ENCODE measurements around the gene B4GALT1.

DNA sequence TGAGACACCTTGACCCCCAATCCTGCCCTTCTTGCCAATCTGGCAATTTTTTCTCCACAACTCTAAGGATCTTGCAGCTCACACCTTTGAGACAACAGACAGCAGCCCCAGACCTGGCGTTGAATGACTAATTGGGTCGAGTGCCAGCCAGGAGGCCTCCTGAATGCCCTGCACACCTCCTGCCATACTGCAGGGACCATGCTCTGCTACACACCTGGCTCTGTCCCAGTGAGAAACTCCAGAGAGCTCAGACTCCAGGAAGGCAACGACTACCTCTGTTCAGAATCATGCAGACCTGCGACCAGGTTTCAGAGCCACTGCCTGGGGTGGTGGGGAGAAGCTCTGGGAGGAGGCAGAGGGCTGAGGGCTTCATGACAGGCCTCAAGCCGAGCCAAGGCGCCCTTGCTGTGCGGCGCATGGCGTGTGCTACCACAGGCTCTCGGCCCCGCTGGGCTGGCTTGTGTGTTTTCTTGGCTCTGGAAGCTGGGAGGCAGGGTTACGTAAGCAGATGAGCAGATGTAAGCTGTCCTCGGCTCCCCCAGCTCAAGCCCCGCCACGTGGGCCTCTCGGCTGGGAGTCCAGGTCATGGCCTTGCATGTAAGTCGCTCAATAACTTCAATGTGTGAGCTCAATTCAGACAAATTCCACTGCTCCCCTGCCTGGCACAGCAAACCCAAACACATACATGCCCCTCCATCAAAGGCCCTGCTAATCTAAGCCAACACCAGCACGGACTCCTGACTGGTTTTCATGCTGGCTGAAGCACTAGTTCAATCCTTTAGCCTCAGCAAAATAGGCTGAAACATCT is 27.5 kb downstream of the B4GALT1 start:
- TF ChIP-seq, protein P1, sequence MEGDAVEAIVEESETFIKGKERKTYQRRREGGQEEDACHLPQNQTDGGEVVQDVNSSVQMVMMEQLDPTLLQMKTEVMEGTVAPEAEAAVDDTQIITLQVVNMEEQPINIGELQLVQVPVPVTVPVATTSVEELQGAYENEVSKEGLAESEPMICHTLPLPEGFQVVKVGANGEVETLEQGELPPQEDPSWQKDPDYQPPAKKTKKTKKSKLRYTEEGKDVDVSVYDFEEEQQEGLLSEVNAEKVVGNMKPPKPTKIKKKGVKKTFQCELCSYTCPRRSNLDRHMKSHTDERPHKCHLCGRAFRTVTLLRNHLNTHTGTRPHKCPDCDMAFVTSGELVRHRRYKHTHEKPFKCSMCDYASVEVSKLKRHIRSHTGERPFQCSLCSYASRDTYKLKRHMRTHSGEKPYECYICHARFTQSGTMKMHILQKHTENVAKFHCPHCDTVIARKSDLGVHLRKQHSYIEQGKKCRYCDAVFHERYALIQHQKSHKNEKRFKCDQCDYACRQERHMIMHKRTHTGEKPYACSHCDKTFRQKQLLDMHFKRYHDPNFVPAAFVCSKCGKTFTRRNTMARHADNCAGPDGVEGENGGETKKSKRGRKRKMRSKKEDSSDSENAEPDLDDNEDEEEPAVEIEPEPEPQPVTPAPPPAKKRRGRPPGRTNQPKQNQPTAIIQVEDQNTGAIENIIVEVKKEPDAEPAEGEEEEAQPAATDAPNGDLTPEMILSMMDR (IDR thresholded peaks at IDR 0.05), result no peak
- TF ChIP-seq POLR2AphosphoS5 (IDR thresholded peaks at IDR 0.05) (peak in 2 of 3 donors; percentile 29 to 36), EP300 (IDR thresholded peaks at IDR 0.05; ENCODE audit: low read depth) (no peak)

All from transverse colon (tissue), 4 donors.